Astrocyte (in vitro differentiated cells and primary cell): ENCODE data around the gene PGRMC1. TPM values are rescaled to one million over a fixed set of nuclear protein-coding genes. Genes with fewer than 3 reads are reported as not detected.

Experiments
- DNase-seq: peaks from one replicate; pipeline ENCODE4 v3.0.0-alpha.2; 2010; ENCODE audit warnings: low read depth
- FAIRE-seq: peaks from 2 replicates; lab custom pipeline; 2011; peaks lifted over from hg19 to GRCh38; lab: Jason Lieb, UNC
- H2AFZ ChIP-seq: 2 replicates; pipeline ENCODE4 v1.6.0; 2012; ENCODE audit warnings: low read depth, low read length, inconsistent platforms
- H3K27ac ChIP-seq: 2 replicates; pipeline ENCODE4 v1.5.1; 2011; ENCODE audit warnings: low read depth, low read length, inconsistent platforms
- H3K27me3 ChIP-seq: 2 replicates; pipeline ENCODE4 v1.6.0; 2011; ENCODE audit warnings: low read length, inconsistent platforms; ENCODE audit not compliant: insufficient read depth
- H3K36me3 ChIP-seq: 2 replicates; pipeline ENCODE4 v1.5.1; 2011; ENCODE audit warnings: low read length, inconsistent platforms; ENCODE audit not compliant: insufficient read depth
- H3K4me1 ChIP-seq: 2 replicates; pipeline ENCODE4 v1.5.1; 2011; ENCODE audit warnings: low read length, inconsistent platforms; ENCODE audit not compliant: insufficient read depth
- H3K4me2 ChIP-seq: 2 replicates; pipeline ENCODE4 v1.6.0; 2012; ENCODE audit warnings: low read length, inconsistent platforms
- H3K4me3 ChIP-seq: 2 replicates; pipeline ENCODE4 v1.5.1; 2011; ENCODE audit warnings: low read depth, mild to moderate bottlenecking, low read length, inconsistent platforms; ENCODE audit not compliant: insufficient read depth
- H3K79me2 ChIP-seq: 2 replicates; pipeline ENCODE4 v1.6.0; 2012; ENCODE audit warnings: mild to moderate bottlenecking, low read length, inconsistent platforms; ENCODE audit not compliant: insufficient read depth
- H3K9ac ChIP-seq: 2 replicates; pipeline ENCODE4 v1.6.0; 2012; ENCODE audit warnings: mild to moderate bottlenecking, low read length, inconsistent platforms
- H3K9me3 ChIP-seq: 2 replicates; pipeline ENCODE4 v1.5.1; 2012; ENCODE audit warnings: low read depth, mild to moderate bottlenecking, low read length, inconsistent platforms; ENCODE audit not compliant: insufficient read depth
- H4K20me1 ChIP-seq: 2 replicates; pipeline ENCODE4 v1.6.0; 2012; ENCODE audit warnings: low read length, inconsistent platforms; ENCODE audit not compliant: insufficient read depth
- H3K27ac Mint-ChIP-seq: one replicate; pipeline ENCODE4 v1.8.0; 2021; ENCODE audit warnings: mild to moderate bottlenecking, mixed read lengths; ENCODE audit not compliant: unreplicated experiment
- H3K27me3 Mint-ChIP-seq: one replicate; pipeline ENCODE4 v1.8.0; 2021; ENCODE audit warnings: low read depth, mixed read lengths; ENCODE audit not compliant: unreplicated experiment
- H3K36me3 Mint-ChIP-seq: one replicate; pipeline ENCODE4 v1.8.0; 2021; ENCODE audit warnings: low read depth, mixed read lengths; ENCODE audit not compliant: unreplicated experiment
- H3K4me1 Mint-ChIP-seq: one replicate; pipeline ENCODE4 v1.8.0; 2021; ENCODE audit warnings: low read depth, mixed read lengths; ENCODE audit not compliant: unreplicated experiment
- H3K4me3 Mint-ChIP-seq: one replicate; pipeline ENCODE4 v1.8.0; 2021; ENCODE audit warnings: mild to moderate bottlenecking, moderate library complexity, mixed read lengths; ENCODE audit not compliant: unreplicated experiment
- H3K9me3 Mint-ChIP-seq: one replicate; pipeline ENCODE4 v1.8.0; 2021; ENCODE audit warnings: mild to moderate bottlenecking, mixed read lengths; ENCODE audit not compliant: unreplicated experiment
- CTCF ChIP-seq: IDR thresholded peaks from 2 replicates; pipeline ENCODE4 v1.5.1; 2011; ENCODE audit warnings: low read depth, mild to moderate bottlenecking, inconsistent platforms, low read length, moderate library complexity; ENCODE audit not compliant: insufficient read depth
- EZH2 ChIP-seq: IDR thresholded peaks from 2 replicates; pipeline ENCODE4 v1.6.1; 2012; ENCODE audit warnings: mild to moderate bottlenecking, low read length, inconsistent platforms; ENCODE audit not compliant: insufficient read depth
- total RNA-seq: library from RNA; stranded (reverse); gene quantifications from 2 replicates; pipeline ENCODE4 v1.2.1, GENCODE V29; 2021

Gene PGRMC1
- total RNA-seq, 1 donor from 2014 or later: 118 TPM

- Mint-ChIP-seq H3K4me3 (no peak overlapping the region), H3K36me3 (no peaks in the 10 kb centered on the region), H3K27me3 (no peaks in the 10 kb centered on the region), H3K4me1 (no peaks in the 10 kb centered on the region), H3K27ac (no peak overlapping the region), H3K9me3 (no peaks in the 10 kb centered on the region)
- no peaks in the 10 kb centered on the region for H3K9me3 ChIP-seq
- H3K36me3 ChIP-seq: no peaks in the 10 kb centered on the region
- H3K4me3 ChIP-seq: no peak overlapping the region
- H3K27ac ChIP-seq: no peak overlapping the region
- DNase-seq (no peak), FAIRE-seq (no peak)
- H3K27me3 ChIP-seq: no peaks in the 10 kb centered on the region
- TF ChIP-seq CTCF (no peak), EZH2 (no peak)
- H4K20me1 ChIP-seq: no peaks in the 10 kb centered on the region
- H2AFZ ChIP-seq: no peak overlapping the region
- no peaks in the 10 kb centered on the region for H3K79me2 ChIP-seq
- no peak overlapping the region for H3K4me2 ChIP-seq
- no peak overlapping the region for H3K9ac ChIP-seq
- no peaks in the 10 kb centered on the region for H3K4me1 ChIP-seq
Observed at GRCh38 chrX:119190091-119190681, 45.9 kb upstream of the PGRMC1 start.

GRCh38 chrX:119190831-119191230 is 45.3 kb upstream of the PGRMC1 start:
- no peak overlapping the region for H3K27ac Mint-ChIP-seq
- no peaks in the 10 kb centered on the region for H3K4me1 Mint-ChIP-seq
- Histone ChIP-seq H3K4me2 (no peak overlapping the region), H3K27me3 (no peaks in the 10 kb centered on the region), H3K9ac (no peak overlapping the region), H3K4me3 (no peak overlapping the region), H2AFZ (no peak overlapping the region), H3K27ac (no peak overlapping the region), H3K79me2 (no peaks in the 10 kb centered on the region), H3K4me1 (no peaks in the 10 kb centered on the region), H4K20me1 (no peaks in the 10 kb centered on the region), H3K36me3 (no peaks in the 10 kb centered on the region), H3K9me3 (no peaks in the 10 kb centered on the region)
- H3K9me3 Mint-ChIP-seq: no peaks in the 10 kb centered on the region
- FAIRE-seq (peak; percentile 41), DNase-seq (no peak)
- H3K36me3 Mint-ChIP-seq: no peaks in the 10 kb centered on the region
- no peak overlapping the region for H3K4me3 Mint-ChIP-seq
- TF ChIP-seq CTCF (no peak), EZH2 (no peak)
- H3K27me3 Mint-ChIP-seq: no peaks in the 10 kb centered on the region

GRCh38 chrX:119194621-119195020 is 41.5 kb upstream of the PGRMC1 start:
- Histone ChIP-seq H3K27ac (no peak overlapping the region), H3K27me3 (no peaks in the 10 kb centered on the region), H3K36me3 (no peaks in the 10 kb centered on the region), H4K20me1 (no peaks in the 10 kb centered on the region), H3K9ac (no peak overlapping the region), H3K4me1 (no peaks in the 10 kb centered on the region), H3K4me2 (no peak overlapping the region), H3K79me2 (no peaks in the 10 kb centered on the region), H3K9me3 (no peaks in the 10 kb centered on the region), H3K4me3 (no peak overlapping the region), H2AFZ (no peak overlapping the region)
- DNase-seq (no peak), FAIRE-seq (no peak)
- no peak overlapping the region for H3K27ac Mint-ChIP-seq
- no peak overlapping the region for H3K4me3 Mint-ChIP-seq
- TF ChIP-seq CTCF (peak; percentile 23), EZH2 (no peak)
- no peaks in the 10 kb centered on the region for H3K9me3 Mint-ChIP-seq
- H3K36me3 Mint-ChIP-seq: no peaks in the 10 kb centered on the region
- H3K4me1 Mint-ChIP-seq: no peaks in the 10 kb centered on the region
- no peaks in the 10 kb centered on the region for H3K27me3 Mint-ChIP-seq
